A549 (cell line): ENCODE data around the gene FAM241B.

Source experiments
- BHLHE40 ChIP-seq: IDR thresholded peaks from 2 replicates; pipeline ENCODE4 v1.6.1; 2012; ENCODE audit warnings: low read depth, low read length, inconsistent platforms
- CTCF ChIP-seq: fragments of >200 bp; sonication (Bioruptor Twin); formaldehyde crosslinking; IDR thresholded peaks from 3 replicates; pipeline ENCODE4 v1.5.1; 2016
- E2F6 ChIP-seq: IDR thresholded peaks from 2 replicates; pipeline ENCODE4 v1.6.1; 2012; ENCODE audit warnings: low read depth, borderline replicate concordance
- EP300 ChIP-seq, 2 experiments: fragments of >200 bp; sonication (Bioruptor Twin); formaldehyde crosslinking; IDR thresholded peaks; 2 replicates in 1 of 2; 3 replicates in 1 of 2; pipeline ENCODE4 v1.6.1; 2016 to 2017
- GATA3 ChIP-seq: IDR thresholded peaks from 2 replicates; pipeline ENCODE4 v1.6.1; 2012; ENCODE audit warnings: borderline replicate concordance
- JUNB ChIP-seq: fragments of >200 bp; sonication (Bioruptor Twin); formaldehyde crosslinking; IDR thresholded peaks from 2 replicates; pipeline ENCODE4 v1.6.1; 2016
- NFE2L2 ChIP-seq: fragments of 150-350 bp; conservative IDR thresholded peaks from 2 replicates; pipeline ENCODE4 v1.6.1; 2014; ENCODE audit warnings: low read length
- POLR2A ChIP-seq: IDR thresholded peaks from 2 replicates; pipeline ENCODE4 v1.6.1; 2012; ENCODE audit warnings: mild to moderate bottlenecking, low read length
- RAD21 ChIP-seq, 2 experiments: fragments of >200 bp in 1 of 2; sonication (Bioruptor Twin) in 1 of 2; formaldehyde crosslinking in 1 of 2; IDR thresholded peaks in 1 of 2; conservative IDR thresholded peaks in 1 of 2; 2 replicates in 1 of 2; 3 replicates in 1 of 2; pipeline ENCODE4 v1.6.1; 2012 to 2018; ENCODE audit warnings: inconsistent platforms in 1 of 2
- TP53 ChIP-seq: fragments of 250-450 bp; sonication (Bioruptor Pico); IDR thresholded peaks from 2 replicates; pipeline ENCODE4 v1.5.0; 2021; ENCODE audit warnings: mild to moderate bottlenecking, moderate library complexity
- ZNF302 ChIP-seq: fragments of 250-450 bp; sonication (Bioruptor Pico); IDR thresholded peaks from 2 replicates; pipeline ENCODE4 v1.9.0; 2021; ENCODE audit warnings: inconsistent platforms, mild to moderate bottlenecking, moderate library complexity

GRCh38 chr10:69657430-69657829, 27.4 kb downstream of the FAM241B start:
- no peak for TF ChIP-seq CTCF
- TF ChIP-seq JUNB, result no peak
- TF ChIP-seq TP53 (CRISPR knock-in tag), result no peak
- no peak for TF ChIP-seq RAD21 (conservative IDR thresholded peaks at IDR 0.05 in 1 of 2, IDR thresholded peaks at IDR 0.05 in 1 of 2)
- TF ChIP-seq BHLHE40, result no peak
- TF ChIP-seq NFE2L2, result no peak
- no peak for TF ChIP-seq POLR2A
- TF ChIP-seq ZNF302 (CRISPR knock-in tag), result no peak
- no peak for TF ChIP-seq GATA3
- TF ChIP-seq E2F6, result no peak
- no peak for TF ChIP-seq EP300 (IDR thresholded peaks at IDR 0.05)
